GM23338 (cell line): ENCODE measurements around the gene RYR3. TPM values are rescaled to one million over a fixed set of nuclear protein-coding genes. Genes with fewer than 3 reads are reported as not detected.

Experiments used
- ATAC-seq: fragments of 200-7000 bp; cut with Tn5 transposase; 3 replicates; pipeline ENCODE4 v1.9.1; 2020
- DNase-seq: peaks from one replicate; pipeline ENCODE4 v3.0.0-alpha.2; 2015; ENCODE audit warnings: low spot score
- H2AFZ ChIP-seq: fragments of 200-600 bp; sonication (generic); 2 replicates; pipeline ENCODE4 v1.8.0; 2016; ENCODE audit warnings: antibody characterized with exemption, mild to moderate bottlenecking, moderate library complexity
- H3F3A ChIP-seq: fragments of 200-600 bp; sonication (generic); replicated peaks from 2 replicates; pipeline ENCODE4 v1.8.0; 2017; ENCODE audit warnings: antibody characterized with exemption, mixed run types, low read depth
- H3K27ac ChIP-seq: fragments of 200-600 bp; sonication (generic); 2 replicates; pipeline ENCODE4 v1.6.1; 2016; ENCODE audit warnings: low read depth
- H3K27me3 ChIP-seq: fragments of 200-600 bp; sonication (generic); 2 replicates; pipeline ENCODE4 v1.8.0; 2016; ENCODE audit warnings: mild to moderate bottlenecking, mixed run types, moderate library complexity; ENCODE audit not compliant: insufficient read depth
- H3K36me3 ChIP-seq: fragments of 200-600 bp; sonication (generic); 2 replicates; pipeline ENCODE4 v1.8.0; 2016; ENCODE audit warnings: mild to moderate bottlenecking; ENCODE audit not compliant: insufficient read depth
- H3K4me1 ChIP-seq: fragments of 200-600 bp; sonication (generic); 2 replicates; pipeline ENCODE4 v1.8.0; 2016; ENCODE audit warnings: mild to moderate bottlenecking, moderate library complexity; ENCODE audit not compliant: insufficient read depth
- H3K4me2 ChIP-seq: fragments of 200-600 bp; sonication (generic); 2 replicates; pipeline ENCODE4 v1.7.1; 2017; ENCODE audit warnings: mixed run types
- H3K4me3 ChIP-seq: fragments of 200-600 bp; sonication (generic); 2 replicates; pipeline ENCODE4 v1.6.1; 2016; ENCODE audit warnings: mixed run types
- H3K79me2 ChIP-seq: fragments of 200-600 bp; sonication (generic); replicated peaks from 2 replicates; pipeline ENCODE4 v1.8.0; 2017; ENCODE audit warnings: mild to moderate bottlenecking; ENCODE audit not compliant: insufficient read depth
- H3K9me2 ChIP-seq: fragments of 200-600 bp; sonication (generic); 2 replicates; pipeline ENCODE4 v1.8.0; 2017; ENCODE audit not compliant: insufficient read depth
- H4K20me1 ChIP-seq: fragments of 200-600 bp; sonication (generic); replicated peaks from 2 replicates; pipeline ENCODE4 v1.8.0; 2017; ENCODE audit warnings: mild to moderate bottlenecking; ENCODE audit not compliant: insufficient read depth
- H3K27ac Mint-ChIP-seq: 2 replicates; pipeline ENCODE4 v1.8.0; 2020; ENCODE audit warnings: inconsistent platforms, mild to moderate bottlenecking, moderate library complexity, mixed read lengths
- H3K27me3 Mint-ChIP-seq: 3 replicates; pipeline ENCODE4 v1.8.0; 2022; ENCODE audit warnings: low read depth, mild to moderate bottlenecking, moderate library complexity, mixed read lengths, inconsistent platforms; ENCODE audit not compliant: insufficient read depth, poor library complexity
- H3K36me3 Mint-ChIP-seq: 3 replicates; pipeline ENCODE4 v1.8.0; 2021; ENCODE audit warnings: low read depth, mild to moderate bottlenecking, inconsistent platforms, moderate library complexity, mixed read lengths
- H3K4me1 Mint-ChIP-seq: 3 replicates; pipeline ENCODE4 v1.8.0; 2020; ENCODE audit warnings: mild to moderate bottlenecking, inconsistent platforms, mixed read lengths
- H3K4me3 Mint-ChIP-seq: 3 replicates; pipeline ENCODE4 v1.8.0; 2021; ENCODE audit warnings: moderate library complexity, mild to moderate bottlenecking, inconsistent platforms, mixed read lengths
- H3K9me3 Mint-ChIP-seq: 3 replicates; pipeline ENCODE4 v1.8.0; 2020; ENCODE audit warnings: moderate library complexity, mild to moderate bottlenecking, inconsistent platforms, mixed read lengths
- CTCF ChIP-seq, 2 experiments: fragments of 200-600 bp in 1 of 2; sonication (generic) in 1 of 2; conservative IDR thresholded peaks; 2 replicates each; pipeline versions ENCODE4 v1.5.1 to v1.6.1; 2016 to 2017; ENCODE audit warnings: antibody characterized with exemption in 2 of 2, low read depth in 2 of 2, mild to moderate bottlenecking in 2 of 2, moderate library complexity in 1 of 2
- EZH2 ChIP-seq: fragments of 200-600 bp; sonication (generic); IDR thresholded peaks from one replicate; pipeline ENCODE4 v1.8.0; 2017; ENCODE audit warnings: antibody characterized with exemption, mild to moderate bottlenecking, low read depth; ENCODE audit not compliant: unreplicated experiment
- JUNB ChIP-seq: IDR thresholded peaks from one replicate; pipeline ENCODE4 v1.6.1; 2016; ENCODE audit warnings: antibody characterized with exemption; ENCODE audit not compliant: unreplicated experiment
- POLR2AphosphoS5 ChIP-seq: IDR thresholded peaks from 2 replicates; pipeline ENCODE4 v1.6.1; 2016; ENCODE audit warnings: antibody characterized with exemption, low read depth
- STAT1 ChIP-seq: IDR thresholded peaks from one replicate; pipeline ENCODE4 v1.6.1; 2016; ENCODE audit warnings: antibody characterized with exemption; ENCODE audit not compliant: unreplicated experiment
- ZNF114 ChIP-seq: fragments of 250-450 bp; sonication (Bioruptor Pico); IDR thresholded peaks from 2 replicates; pipeline ENCODE4 v1.5.0; 2020; ENCODE audit warnings: mild to moderate bottlenecking, moderate library complexity
- polyA plus RNA-seq: library from polyadenylated mRNA; unstranded; fragments of >200 nt; fragmentation: Nextera tagmentation; extraction: Ambion mirVana; gene quantifications from 2 replicates; pipeline ENCODE4 v1.2.1, GENCODE V29; 2016
- total RNA-seq: library from RNA; depleted of rRNA; stranded (reverse); fragments of >200 nt; shearing (Covaris generic); gene quantifications from 2 replicates; pipeline ENCODE4 v1.2.3, GENCODE V29; 2014
- TF ChIP-seq, protein P1 (sequence below): fragments of 250-450 bp; sonication (Bioruptor Pico); IDR thresholded peaks from 2 replicates; pipeline ENCODE4 v1.5.0; 2020; ENCODE audit warnings: mild to moderate bottlenecking, moderate library complexity

Gene RYR3
- total and polyA plus RNA-seq, 2 experiments from 2014 or later = 1.1 to 1.2 TPM

DNA sequence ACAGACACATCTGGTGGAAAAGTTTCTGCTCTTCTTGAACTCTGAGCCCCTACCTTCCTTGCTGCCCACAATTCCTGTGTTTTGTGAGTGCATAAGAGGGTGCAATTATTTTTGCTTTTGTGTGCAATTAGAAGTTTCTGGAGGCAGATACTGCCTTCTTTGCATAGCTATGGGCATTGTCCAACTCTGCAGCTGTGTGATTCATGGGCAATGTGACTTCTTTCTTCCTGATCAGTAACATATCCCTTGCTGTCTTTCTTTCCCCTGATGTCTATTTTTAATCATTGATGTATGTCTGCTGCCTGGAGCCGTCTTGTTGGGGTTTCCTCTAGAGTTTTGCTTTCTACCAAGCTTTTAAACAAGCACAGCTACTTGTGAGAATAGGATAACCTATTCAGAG lies 336.0 kb downstream of the RYR3 start:
- Histone ChIP-seq H3K4me3 (no peak overlapping the region), H4K20me1 (no peaks in the 10 kb centered on the region), H3K79me2 (no peaks in the 10 kb centered on the region), H3K36me3 (no peaks in the 10 kb centered on the region), H3K27ac (no peak overlapping the region), H3K9me2 (no peaks in the 10 kb centered on the region; the same call in 1 of the 2 replicates), H3K4me1 (no peaks in the 10 kb centered on the region), H3K27me3 (no peaks in the 10 kb centered on the region), H3F3A (no peaks in the 10 kb centered on the region), H2AFZ (no peak overlapping the region), H3K4me2 (no peak overlapping the region)
- Mint-ChIP-seq H3K4me1 (peaks cover 2% of the 10 kb centered on the region; the same call in 1 of the 3 replicates), H3K27me3 (peaks cover 1% of the 10 kb centered on the region), H3K36me3 (no peaks in the 10 kb centered on the region), H3K4me3 (no peak overlapping the region), H3K9me3 (no peaks in the 10 kb centered on the region), H3K27ac (no peak overlapping the region)
- ATAC-seq (no peak), DNase-seq (no peak)
- TF ChIP-seq, protein P1, sequence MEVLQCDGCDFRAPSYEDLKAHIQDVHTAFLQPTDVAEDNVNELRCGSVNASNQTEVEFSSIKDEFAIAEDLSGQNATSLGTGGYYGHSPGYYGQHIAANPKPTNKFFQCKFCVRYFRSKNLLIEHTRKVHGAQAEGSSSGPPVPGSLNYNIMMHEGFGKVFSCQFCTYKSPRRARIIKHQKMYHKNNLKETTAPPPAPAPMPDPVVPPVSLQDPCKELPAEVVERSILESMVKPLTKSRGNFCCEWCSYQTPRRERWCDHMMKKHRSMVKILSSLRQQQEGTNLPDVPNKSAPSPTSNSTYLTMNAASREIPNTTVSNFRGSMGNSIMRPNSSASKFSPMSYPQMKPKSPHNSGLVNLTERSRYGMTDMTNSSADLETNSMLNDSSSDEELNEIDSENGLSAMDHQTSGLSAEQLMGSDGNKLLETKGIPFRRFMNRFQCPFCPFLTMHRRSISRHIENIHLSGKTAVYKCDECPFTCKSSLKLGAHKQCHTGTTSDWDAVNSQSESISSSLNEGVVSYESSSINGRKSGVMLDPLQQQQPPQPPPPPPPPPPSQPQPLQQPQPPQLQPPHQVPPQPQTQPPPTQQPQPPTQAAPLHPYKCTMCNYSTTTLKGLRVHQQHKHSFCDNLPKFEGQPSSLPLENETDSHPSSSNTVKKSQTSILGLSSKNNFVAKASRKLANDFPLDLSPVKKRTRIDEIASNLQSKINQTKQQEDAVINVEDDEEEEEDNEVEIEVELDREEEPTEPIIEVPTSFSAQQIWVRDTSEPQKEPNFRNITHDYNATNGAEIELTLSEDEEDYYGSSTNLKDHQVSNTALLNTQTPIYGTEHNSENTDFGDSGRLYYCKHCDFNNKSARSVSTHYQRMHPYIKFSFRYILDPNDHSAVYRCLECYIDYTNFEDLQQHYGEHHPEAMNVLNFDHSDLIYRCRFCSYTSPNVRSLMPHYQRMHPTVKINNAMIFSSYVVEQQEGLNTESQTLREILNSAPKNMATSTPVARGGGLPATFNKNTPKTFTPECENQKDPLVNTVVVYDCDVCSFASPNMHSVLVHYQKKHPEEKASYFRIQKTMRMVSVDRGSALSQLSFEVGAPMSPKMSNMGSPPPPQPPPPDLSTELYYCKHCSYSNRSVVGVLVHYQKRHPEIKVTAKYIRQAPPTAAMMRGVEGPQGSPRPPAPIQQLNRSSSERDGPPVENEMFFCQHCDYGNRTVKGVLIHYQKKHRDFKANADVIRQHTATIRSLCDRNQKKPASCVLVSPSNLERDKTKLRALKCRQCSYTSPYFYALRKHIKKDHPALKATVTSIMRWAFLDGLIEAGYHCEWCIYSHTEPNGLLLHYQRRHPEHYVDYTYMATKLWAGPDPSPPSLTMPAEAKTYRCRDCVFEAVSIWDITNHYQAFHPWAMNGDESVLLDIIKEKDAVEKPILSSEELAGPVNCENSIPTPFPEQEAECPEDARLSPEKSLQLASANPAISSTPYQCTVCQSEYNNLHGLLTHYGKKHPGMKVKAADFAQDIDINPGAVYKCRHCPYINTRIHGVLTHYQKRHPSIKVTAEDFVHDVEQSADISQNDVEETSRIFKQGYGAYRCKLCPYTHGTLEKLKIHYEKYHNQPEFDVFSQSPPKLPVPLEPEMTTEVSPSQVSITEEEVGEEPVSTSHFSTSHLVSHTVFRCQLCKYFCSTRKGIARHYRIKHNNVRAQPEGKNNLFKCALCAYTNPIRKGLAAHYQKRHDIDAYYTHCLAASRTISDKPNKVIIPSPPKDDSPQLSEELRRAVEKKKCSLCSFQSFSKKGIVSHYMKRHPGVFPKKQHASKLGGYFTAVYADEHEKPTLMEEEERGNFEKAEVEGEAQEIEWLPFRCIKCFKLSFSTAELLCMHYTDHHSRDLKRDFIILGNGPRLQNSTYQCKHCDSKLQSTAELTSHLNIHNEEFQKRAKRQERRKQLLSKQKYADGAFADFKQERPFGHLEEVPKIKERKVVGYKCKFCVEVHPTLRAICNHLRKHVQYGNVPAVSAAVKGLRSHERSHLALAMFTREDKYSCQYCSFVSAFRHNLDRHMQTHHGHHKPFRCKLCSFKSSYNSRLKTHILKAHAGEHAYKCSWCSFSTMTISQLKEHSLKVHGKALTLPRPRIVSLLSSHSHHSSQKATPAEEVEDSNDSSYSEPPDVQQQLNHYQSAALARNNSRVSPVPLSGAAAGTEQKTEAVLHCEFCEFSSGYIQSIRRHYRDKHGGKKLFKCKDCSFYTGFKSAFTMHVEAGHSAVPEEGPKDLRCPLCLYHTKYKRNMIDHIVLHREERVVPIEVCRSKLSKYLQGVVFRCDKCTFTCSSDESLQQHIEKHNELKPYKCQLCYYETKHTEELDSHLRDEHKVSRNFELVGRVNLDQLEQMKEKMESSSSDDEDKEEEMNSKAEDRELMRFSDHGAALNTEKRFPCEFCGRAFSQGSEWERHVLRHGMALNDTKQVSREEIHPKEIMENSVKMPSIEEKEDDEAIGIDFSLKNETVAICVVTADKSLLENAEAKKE (CRISPR knock-in tag) = no peak
- no peak for TF ChIP-seq STAT1
- TF ChIP-seq EZH2 = no peak
- TF ChIP-seq JUNB = no peak
- TF ChIP-seq POLR2AphosphoS5 = no peak
- TF ChIP-seq ZNF114 (CRISPR knock-in tag) = no peak
- TF ChIP-seq CTCF (conservative IDR thresholded peaks at IDR 0.05; ENCODE audit: low read depth in 2 of 2) = no peak
